PC-3 (cell line): ENCODE results near the gene ASB10. TPM values are rescaled to one million over a fixed set of nuclear protein-coding genes. Genes with fewer than 3 reads are reported as not detected.

Experiments
- ATAC-seq: fragments of 200-7000 bp; cut with Tn5 transposase; 2 replicates; pipeline ENCODE4 v1.9.1; 2020; ENCODE audit warnings: mild to moderate bottlenecking, moderate library complexity
- BruUV-seq: library from RNA; stranded (reverse); fragments of 400-500 nt; replicated peaks from 2 replicates; lab custom pipeline; 2021; lab: Mats Ljungman, UMichigan
- CTCF ChIA-PET: fragments of 300-600 bp; sonication (Branson Sonifier 250); formaldehyde crosslinking; loops from one replicate; lab custom pipeline; 2022; ENCODE audit warnings: antibody characterized with exemption; lab: Charles Lee
- POLR2A ChIA-PET: fragments of 300-600 bp; sonication (Branson Sonifier 250); formaldehyde crosslinking; loops from one replicate; lab custom pipeline; 2022; ENCODE audit warnings: antibody characterized with exemption; ENCODE audit not compliant: unreplicated experiment; lab: Charles Lee
- DNase-seq: peaks from one replicate; pipeline ENCODE4 v3.0.0-alpha.2; 2015
- H2AFZ ChIP-seq: fragments of 300-600 bp; sonication (generic); 2 replicates; pipeline ENCODE4 v1.6.0; 2016; ENCODE audit warnings: antibody characterized with exemption, low read length
- H3F3A ChIP-seq: fragments of 300-600 bp; sonication (generic); one replicate; pipeline ENCODE4 v1.6.0; 2017; ENCODE audit warnings: antibody characterized with exemption, low read length, control low read depth, mild to moderate bottlenecking; ENCODE audit not compliant: unreplicated experiment
- H3K27ac ChIP-seq: fragments of 300-600 bp; sonication (generic); 2 replicates; pipeline ENCODE4 v1.5.1; 2016; ENCODE audit warnings: mild to moderate bottlenecking, low read length
- H3K27me3 ChIP-seq: fragments of 300-600 bp; sonication (generic); 2 replicates; pipeline ENCODE4 v1.6.1; 2016; ENCODE audit warnings: low read length, mixed read lengths
- H3K36me3 ChIP-seq: fragments of 300-600 bp; sonication (generic); 2 replicates; pipeline ENCODE4 v1.6.1; 2016; ENCODE audit warnings: low read depth, mixed run types, low read length, mixed read lengths
- H3K4me1 ChIP-seq: fragments of 300-600 bp; sonication (generic); 2 replicates; pipeline ENCODE4 v1.5.1; 2016; ENCODE audit warnings: low read length; ENCODE audit not compliant: insufficient read depth
- H3K4me2 ChIP-seq: fragments of 300-600 bp; sonication (generic); 2 replicates; pipeline ENCODE4 v1.6.0; 2016; ENCODE audit warnings: low read length
- H3K4me3 ChIP-seq: fragments of 300-600 bp; sonication (generic); 2 replicates; pipeline ENCODE4 v1.5.1; 2016; ENCODE audit warnings: mild to moderate bottlenecking, low read length, mixed read lengths
- H3K79me2 ChIP-seq: fragments of 300-600 bp; sonication (generic); 2 replicates; pipeline ENCODE4 v1.6.1; 2017; ENCODE audit warnings: low read length, mixed read lengths
- H3K9ac ChIP-seq: fragments of 300-600 bp; sonication (generic); 2 replicates; pipeline ENCODE4 v1.6.0; 2016; ENCODE audit warnings: mild to moderate bottlenecking, low read length
- H3K9me2 ChIP-seq: fragments of 300-600 bp; sonication (generic); replicated peaks from 2 replicates; pipeline ENCODE4 v1.6.1; 2016; ENCODE audit warnings: mixed run types, low read length, mixed read lengths
- H3K9me3 ChIP-seq: fragments of 300-600 bp; sonication (generic); 2 replicates; pipeline ENCODE4 v1.6.1; 2016; ENCODE audit warnings: low read length, mixed read lengths
- H4K20me1 ChIP-seq: fragments of 300-600 bp; sonication (generic); 2 replicates; pipeline ENCODE4 v1.6.1; 2016; ENCODE audit warnings: low read length, mixed read lengths
- CTCF ChIP-seq: fragments of 300-600 bp; sonication (generic); conservative IDR thresholded peaks from 2 replicates; pipeline ENCODE4 v1.5.1; 2017; ENCODE audit warnings: antibody characterized with exemption, low read depth, mild to moderate bottlenecking, low read length
- EZH2 ChIP-seq: fragments of 300-600 bp; sonication (generic); IDR thresholded peaks from one replicate; pipeline ENCODE4 v1.6.1; 2017; ENCODE audit warnings: antibody characterized with exemption, mild to moderate bottlenecking, low read length; ENCODE audit not compliant: unreplicated experiment
- EZH2phosphoT487 ChIP-seq: fragments of 300-600 bp; sonication (generic); IDR thresholded peaks from 2 replicates; pipeline ENCODE4 v1.6.1; 2018; ENCODE audit warnings: mild to moderate bottlenecking, antibody characterized with exemption, low read length, borderline replicate concordance
- intact Hi-C: fragments of 100-400 bp; cut with micrococcal nuclease; formaldehyde crosslinking; loops from 2 replicates; pipeline ENCODE4 v1.9.0; 2023
- total RNA-seq: library from RNA; depleted of rRNA; stranded (reverse); fragments of >200 nt; gene quantifications from 2 replicates; pipeline ENCODE4 v1.2.3, GENCODE V29; 2014

ASB10 gene
- total RNA-seq, 1 experiment from 2014 or later, result not detected

DNA sequence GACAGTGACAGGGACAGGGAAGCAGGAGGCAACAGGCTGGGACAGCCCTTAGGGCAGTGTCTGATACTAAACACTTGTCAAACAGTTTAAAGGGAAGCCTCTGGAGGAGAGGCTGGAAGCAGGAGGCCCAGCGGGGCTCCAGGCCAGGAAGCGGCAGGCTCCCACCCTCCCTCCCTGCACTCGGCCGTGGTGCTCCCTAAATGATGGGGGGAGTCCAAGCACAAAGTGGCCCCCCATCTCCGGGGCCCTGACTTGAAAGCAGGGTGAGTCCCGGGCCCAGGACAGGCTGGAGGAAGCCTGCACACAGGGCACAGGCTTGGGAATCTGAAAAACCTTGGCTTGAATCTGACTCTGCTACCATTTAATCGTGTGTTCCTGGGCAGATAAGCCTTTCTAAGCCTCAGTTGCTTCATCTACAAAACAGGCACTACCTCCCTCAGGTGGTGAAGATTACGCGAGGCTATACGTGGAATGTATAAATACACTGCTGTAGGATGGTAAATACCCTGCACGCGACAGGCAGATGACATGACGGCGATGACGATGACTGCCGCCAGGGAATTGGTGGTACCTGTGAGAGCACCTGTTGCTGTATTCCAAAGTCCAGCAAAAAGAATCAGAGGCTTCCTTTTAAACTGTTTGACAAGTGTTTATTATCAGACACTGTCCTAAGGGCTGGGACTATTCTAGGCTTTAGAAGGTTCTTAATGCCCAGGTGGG is 53.6 kb downstream of the ASB10 start:
- no peaks in the 10 kb centered on the region for H3K9me3 ChIP-seq
- CTCF ChIA-PET, result no interaction called here
- H3K79me2 ChIP-seq, result no peaks in the 10 kb centered on the region
- H3K4me2 ChIP-seq, result no peak overlapping the region
- POLR2A ChIA-PET, result no interaction called here
- H3K4me3 ChIP-seq, result no peak overlapping the region
- no peak for TF ChIP-seq CTCF
- TF ChIP-seq EZH2phosphoT487, result no peak
- no peak for TF ChIP-seq EZH2
- H3K27ac ChIP-seq, result no peak overlapping the region
- intact Hi-C loops, result no loop called here
- DNase-seq, result no peak
- H2AFZ ChIP-seq, result no peak overlapping the region
- peaks cover 2% of the 10 kb centered on the region; the same call in 1 of the 2 replicates for H3K36me3 ChIP-seq
- H3K27me3 ChIP-seq, result no peaks in the 10 kb centered on the region
- H3K9me2 ChIP-seq, result no peaks in the 10 kb centered on the region
- no peaks in the 10 kb centered on the region for H4K20me1 ChIP-seq
- H3K4me1 ChIP-seq, result no peaks in the 10 kb centered on the region
- no peak overlapping the region for H3K9ac ChIP-seq
- no peaks in the 10 kb centered on the region for H3F3A ChIP-seq
- ATAC-seq, result no peak
- BruUV-seq, result no TSS peak

GRCh38 chr7:151132461-151133205 is 54.4 kb downstream of the ASB10 start:
- no peak overlapping the region for H3K4me2 ChIP-seq
- no peaks in the 10 kb centered on the region for H3K4me1 ChIP-seq
- no peaks in the 10 kb centered on the region for H3K9me2 ChIP-seq
- BruUV-seq, result no TSS peak
- H3K79me2 ChIP-seq, result no peaks in the 10 kb centered on the region
- no peaks in the 10 kb centered on the region for H3K9me3 ChIP-seq
- intact Hi-C loops, result no loop called here
- no peak overlapping the region for H3K27ac ChIP-seq
- no peaks in the 10 kb centered on the region for H3F3A ChIP-seq
- H3K4me3 ChIP-seq, result no peak overlapping the region
- TF ChIP-seq EZH2phosphoT487, result no peak
- no peak for TF ChIP-seq CTCF
- no peak for TF ChIP-seq EZH2
- no peak for DNase-seq
- CTCF ChIA-PET, result no interaction called here
- peaks cover 2% of the 10 kb centered on the region; the same call in 1 of the 2 replicates for H3K36me3 ChIP-seq
- no peak overlapping the region for H3K9ac ChIP-seq
- no peak for ATAC-seq
- POLR2A ChIA-PET, result no interaction called here
- no peak overlapping the region for H2AFZ ChIP-seq
- H3K27me3 ChIP-seq, result no peaks in the 10 kb centered on the region
- H4K20me1 ChIP-seq, result no peaks in the 10 kb centered on the region
